ENCODE results near the gene QKI. TPM values are rescaled to one million over a fixed set of nuclear protein-coding genes. Genes with fewer than 3 reads are reported as not detected.
"Not testable (repeated sequence)": the region's sequence is repeated elsewhere in the genome, so short reads cannot be mapped to it uniquely, and the experiment has no call there.

The QKI gene
- total RNA-seq, 1 donor from 2014 or later: 95.0 TPM

DNA sequence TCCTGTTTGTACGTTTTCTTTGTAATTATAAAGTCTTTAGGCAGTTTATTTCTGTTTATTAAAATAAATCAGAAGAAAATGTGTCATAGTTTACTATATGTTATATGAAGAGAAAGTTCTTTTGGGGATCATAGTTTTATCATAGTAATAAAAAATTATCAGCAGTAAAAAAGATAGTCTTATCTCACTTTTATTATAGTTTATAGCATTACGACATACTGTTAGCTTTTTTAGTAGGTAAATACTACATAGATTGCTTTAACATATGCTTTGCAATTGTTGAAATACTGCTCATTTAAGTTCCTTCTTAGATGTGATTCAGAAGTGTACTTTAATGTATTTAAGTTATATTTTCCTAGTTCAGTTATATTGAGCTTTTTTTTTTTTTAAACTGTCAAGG lies 13.9 kb downstream of the QKI start:
- no peak overlapping the region for H3K4me3 ChIP-seq (ENCODE audit: low read depth, low read length)
- TF ChIP-seq CTCF (conservative IDR thresholded peaks at IDR 0.05; ENCODE audit: low read depth, low read length): no peak
- no peak for DNase-seq (ENCODE audit: low read depth)

DNA sequence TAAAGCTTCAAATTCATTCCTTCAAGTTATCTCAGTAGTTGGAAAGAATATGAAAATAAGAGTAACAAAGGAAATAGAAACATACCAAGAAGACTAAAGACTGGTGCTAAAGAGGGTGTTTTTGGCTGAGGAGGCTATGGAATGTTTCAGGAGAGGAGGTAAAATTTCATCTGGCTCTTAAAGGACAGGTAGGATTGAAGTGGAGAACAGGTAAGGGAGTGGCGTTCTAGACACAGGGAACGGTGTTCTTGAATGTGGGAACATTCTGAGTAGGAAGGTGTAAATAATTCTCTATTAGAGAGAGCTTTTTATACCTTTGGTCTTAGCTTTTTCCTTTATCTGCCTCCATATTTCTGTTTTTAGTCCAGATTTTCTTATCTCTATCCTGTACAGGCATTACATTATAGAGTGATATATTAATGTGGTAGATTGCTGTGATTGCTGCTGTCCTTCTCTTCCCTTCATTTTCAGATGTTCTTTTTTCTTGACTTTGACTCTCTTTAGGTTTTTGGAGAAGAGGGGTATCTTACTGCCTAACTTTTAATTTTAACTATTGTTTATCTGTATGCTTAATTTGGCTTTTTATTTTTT lies 15.4 kb downstream of the QKI start:
- H3K4me3 ChIP-seq (ENCODE audit: low read depth, low read length): no peak overlapping the region
- DNase-seq (ENCODE audit: low read depth): no peak
- no peak for TF ChIP-seq CTCF (conservative IDR thresholded peaks at IDR 0.05; ENCODE audit: low read depth, low read length)

DNA sequence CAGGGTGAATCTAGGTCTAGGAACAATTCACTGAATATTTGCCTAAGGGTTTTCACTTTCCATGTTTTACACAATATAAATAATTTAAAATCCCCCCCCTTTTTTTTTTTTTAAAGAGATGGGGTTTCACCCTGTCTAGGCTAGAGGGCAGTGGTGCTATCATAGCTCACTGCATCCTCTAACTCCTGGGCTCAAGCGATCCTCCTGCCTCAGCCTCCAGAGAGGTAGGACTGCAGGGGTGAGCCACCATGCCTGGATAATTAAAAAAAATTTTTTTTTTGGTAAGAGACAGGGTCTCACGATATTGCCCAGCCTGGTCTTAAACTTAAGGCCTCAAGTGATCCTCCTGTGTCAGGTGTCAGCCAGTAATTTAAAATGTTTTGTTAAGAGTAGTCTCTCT lies 17.8 kb downstream of the QKI start:
- no peak for DNase-seq (ENCODE audit: low read depth)
- H3K4me3 ChIP-seq (ENCODE audit: low read depth, low read length): no peak overlapping the region
- no peak for TF ChIP-seq CTCF (conservative IDR thresholded peaks at IDR 0.05; ENCODE audit: low read depth, low read length)

DNA sequence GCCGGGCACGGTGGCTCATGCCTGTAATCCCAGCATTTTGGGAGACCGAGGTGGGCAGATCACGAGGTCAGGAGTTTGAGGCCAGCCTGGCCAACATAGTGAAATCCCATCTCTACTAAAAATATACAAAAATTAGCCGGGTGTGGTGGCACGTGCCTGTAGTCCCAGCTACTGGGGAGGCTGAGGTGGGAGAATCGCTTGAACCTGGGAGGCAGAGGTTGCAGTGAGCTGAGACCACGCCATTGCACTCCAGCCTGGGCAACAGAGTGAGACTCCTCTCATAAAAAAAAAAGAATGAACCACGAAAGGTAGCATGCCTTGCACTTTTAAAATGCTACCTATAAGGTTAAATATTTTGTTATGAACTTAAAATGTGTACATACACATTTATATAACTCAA lies 19.0 kb downstream of the QKI start:
- DNase-seq (ENCODE audit: low read depth); H3K4me3 ChIP-seq (ENCODE audit: low read depth, low read length): not testable (repeated sequence)

GRCh38 chr6:163435023-163435422 lies 20.5 kb downstream of the QKI start:
- no peak for DNase-seq (ENCODE audit: low read depth)
- no peak overlapping the region for H3K4me3 ChIP-seq (ENCODE audit: low read depth, low read length)
- TF ChIP-seq CTCF (conservative IDR thresholded peaks at IDR 0.05; ENCODE audit: low read depth, low read length): no peak

DNA sequence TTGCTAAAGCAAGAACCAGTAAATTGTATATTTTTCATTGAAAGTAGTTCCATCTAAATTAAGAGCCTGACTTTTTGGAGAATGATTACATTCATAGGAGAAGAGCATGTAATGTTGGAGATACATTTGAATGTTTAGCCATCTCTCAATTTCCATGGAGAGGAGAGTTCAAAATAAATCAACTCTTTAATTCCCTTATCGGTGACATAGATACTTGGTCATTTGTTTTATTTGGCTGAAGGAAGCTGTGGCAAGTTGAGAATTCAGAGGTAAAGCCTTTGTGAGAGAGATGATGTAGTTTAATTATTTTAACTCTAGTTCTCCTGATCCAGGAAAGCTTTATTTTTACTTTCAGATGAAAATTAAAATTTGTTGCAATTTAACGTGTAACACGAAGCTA lies 22.3 kb downstream of the QKI start:
- DNase-seq (ENCODE audit: low read depth): no peak
- no peak for TF ChIP-seq CTCF (conservative IDR thresholded peaks at IDR 0.05; ENCODE audit: low read depth, low read length)

GRCh38 chr6:163437466-163437865 lies 22.9 kb downstream of the QKI start:
- no peak overlapping the region for H3K4me3 ChIP-seq (ENCODE audit: low read depth, low read length)
- no peak for TF ChIP-seq CTCF (conservative IDR thresholded peaks at IDR 0.05; ENCODE audit: low read depth, low read length)
- DNase-seq (ENCODE audit: low read depth): no peak

More for the DNA sequence above, 22.3 kb downstream of the QKI start:
- H3K4me3 ChIP-seq (ENCODE audit: low read depth, low read length): no peak overlapping the region
